ENCODE data around the gene FBXW2.
"Not testable (repeated sequence)": the region's sequence is repeated elsewhere in the genome, so short reads cannot be mapped to it uniquely, and the experiment has no call there.

The FBXW2 gene

GRCh38 chr9:120750421-120750820 is 42.8 kb downstream of the FBXW2 start:
- no peak for TF ChIP-seq REST (IDR thresholded peaks at IDR 0.05; ENCODE audit: insufficient replicate concordance, low read depth)
- TF ChIP-seq SPI1 (IDR thresholded peaks at IDR 0.05; ENCODE audit: borderline replicate concordance, low read depth): no peak
- no peak for TF ChIP-seq GABPA (IDR thresholded peaks at IDR 0.05; ENCODE audit: low read depth)
- no peak for DNase-seq (ENCODE audit: low read depth in 1 of 2, low spot score in 1 of 2)
- Histone ChIP-seq H3K27ac (replicated peaks) (no peak overlapping the region), H3K27me3 (ENCODE audit: insufficient read depth, poor library complexity, severe bottlenecking) (no peaks in the 10 kb centered on the region), H3K4me3 (replicated peaks; ENCODE audit: insufficient read depth, low read length) (no peak overlapping the region)

- not testable (repeated sequence) for H3K27ac ChIP-seq (replicated peaks); H3K4me3 ChIP-seq (replicated peaks; ENCODE audit: insufficient read depth, low read length); DNase-seq (ENCODE audit: low read depth in 1 of 2, low spot score in 1 of 2)
These were observed 46.9 kb downstream of the FBXW2 start for GRCh38 chr9:120746366-120746765.

GRCh38 chr9:120745278-120745677 is 47.9 kb downstream of the FBXW2 start:
- Histone ChIP-seq H3K27ac (replicated peaks) (no peak overlapping the region), H3K27me3 (ENCODE audit: insufficient read depth, poor library complexity, severe bottlenecking) (no peaks in the 10 kb centered on the region), H3K4me3 (replicated peaks; ENCODE audit: insufficient read depth, low read length) (no peak overlapping the region)
- TF ChIP-seq GABPA (IDR thresholded peaks at IDR 0.05; ENCODE audit: low read depth) (no peak), REST (IDR thresholded peaks at IDR 0.05; ENCODE audit: insufficient replicate concordance, low read depth) (no peak), SPI1 (IDR thresholded peaks at IDR 0.05; ENCODE audit: borderline replicate concordance, low read depth) (no peak), POLR2AphosphoS5 (IDR thresholded peaks at IDR 0.05; ENCODE audit: low read depth) (no peak), CTCF (IDR thresholded peaks at IDR 0.05; ENCODE audit: insufficient read depth, low read length) (no peak)
- no peak for DNase-seq (ENCODE audit: low read depth in 1 of 2, low spot score in 1 of 2)

More at GRCh38 chr9:120746366-120746765, 46.9 kb downstream of the FBXW2 start:
- H3K27me3 ChIP-seq (ENCODE audit: insufficient read depth, poor library complexity, severe bottlenecking): not testable (repeated sequence)

- no peaks in the 10 kb centered on the region for H3K27me3 ChIP-seq (ENCODE audit: insufficient read depth, poor library complexity, severe bottlenecking)
- H3K27ac ChIP-seq (replicated peaks): no peak overlapping the region
- DNase-seq (ENCODE audit: low read depth in 1 of 2, low spot score in 1 of 2): peak in 1 of 2 experiments; percentile 36
- H3K4me3 ChIP-seq (replicated peaks; ENCODE audit: insufficient read depth, low read length): no peak overlapping the region
- TF ChIP-seq GABPA (IDR thresholded peaks at IDR 0.05; ENCODE audit: low read depth): no peak
- no peak for TF ChIP-seq REST (IDR thresholded peaks at IDR 0.05; ENCODE audit: insufficient replicate concordance, low read depth)
- TF ChIP-seq SPI1 (IDR thresholded peaks at IDR 0.05; ENCODE audit: borderline replicate concordance, low read depth): no peak
- TF ChIP-seq CTCF (IDR thresholded peaks at IDR 0.05; ENCODE audit: insufficient read depth, low read length): peak; percentile 80
These were observed 50.2 kb downstream of the FBXW2 start for GRCh38 chr9:120742951-120743416.

All from HL-60 (cell line).